GM23248 (cell line): ENCODE measurements around the gene IFIH1. TPM values are rescaled to one million over a fixed set of nuclear protein-coding genes. Genes with fewer than 3 reads are reported as not detected.

Experiments used
- DNase-seq: peaks from one replicate; pipeline ENCODE4 v3.0.0-alpha.2; 2015
- H2AFZ ChIP-seq: fragments of 200-600 bp; sonication (generic); 2 replicates; pipeline ENCODE4 v1.6.1; 2016; ENCODE audit warnings: antibody characterized with exemption
- H3F3A ChIP-seq: fragments of 200-600 bp; sonication (generic); 2 replicates; pipeline ENCODE4 v1.6.1; 2016; ENCODE audit warnings: mild to moderate bottlenecking, antibody characterized with exemption, mixed run types; ENCODE audit not compliant: insufficient read depth
- H3K27ac ChIP-seq: fragments of 200-600 bp; sonication (generic); 2 replicates; pipeline ENCODE4 v1.5.1; 2016; ENCODE audit warnings: mild to moderate bottlenecking
- H3K27me3 ChIP-seq: fragments of 200-600 bp; sonication (generic); replicated peaks from 2 replicates; pipeline ENCODE4 v1.6.1; 2016; ENCODE audit warnings: mild to moderate bottlenecking; ENCODE audit not compliant: insufficient read depth
- H3K36me3 ChIP-seq: fragments of 200-600 bp; sonication (generic); 2 replicates; pipeline ENCODE4 v1.6.1; 2016; ENCODE audit warnings: low read depth, mild to moderate bottlenecking
- H3K4me1 ChIP-seq: fragments of 200-600 bp; sonication (generic); 2 replicates; pipeline ENCODE4 v1.6.1; 2016; ENCODE audit warnings: mild to moderate bottlenecking; ENCODE audit not compliant: insufficient read depth
- H3K4me2 ChIP-seq: fragments of 200-600 bp; sonication (generic); one replicate; pipeline ENCODE4 v1.6.1; 2016; ENCODE audit warnings: mild to moderate bottlenecking; ENCODE audit not compliant: unreplicated experiment
- H3K4me3 ChIP-seq: fragments of 200-600 bp; sonication (generic); 2 replicates; pipeline ENCODE4 v1.5.1; 2016; ENCODE audit warnings: mild to moderate bottlenecking
- H3K79me2 ChIP-seq: fragments of 200-600 bp; sonication (generic); 2 replicates; pipeline ENCODE4 v1.6.1; 2016; ENCODE audit warnings: mild to moderate bottlenecking; ENCODE audit not compliant: insufficient read depth
- H3K9ac ChIP-seq: fragments of 200-600 bp; sonication (generic); 2 replicates; pipeline ENCODE4 v1.6.1; 2016; ENCODE audit warnings: mild to moderate bottlenecking
- H3K9me2 ChIP-seq: fragments of 200-600 bp; sonication (generic); 2 replicates; pipeline ENCODE4 v1.6.1; 2016; ENCODE audit warnings: mixed run types, mild to moderate bottlenecking, moderate library complexity; ENCODE audit not compliant: insufficient read depth
- H3K9me3 ChIP-seq: fragments of 200-600 bp; sonication (generic); one replicate; pipeline ENCODE4 v1.6.1; 2017; ENCODE audit warnings: low read depth
- H4K20me1 ChIP-seq: fragments of 200-600 bp; sonication (generic); 2 replicates; pipeline ENCODE4 v1.6.0; 2016; ENCODE audit not compliant: insufficient read depth
- EZH2 ChIP-seq: fragments of 200-600 bp; sonication (generic); IDR thresholded peaks from 2 replicates; pipeline ENCODE4 v1.6.1; 2018; ENCODE audit warnings: antibody characterized with exemption, mild to moderate bottlenecking; ENCODE audit not compliant: insufficient read depth, poor library complexity, severe bottlenecking
- EZH2phosphoT487 ChIP-seq: fragments of 200-600 bp; sonication (generic); IDR thresholded peaks from 2 replicates; pipeline ENCODE4 v1.6.1; 2018; ENCODE audit warnings: antibody characterized with exemption, moderate library complexity, mild to moderate bottlenecking, low read depth; ENCODE audit not compliant: insufficient read depth
- WGBS, 2 experiments: methylation state at CpG; one replicate each; pipeline ENCODE4 v1.1.6; 2015 to 2017; ENCODE audit warnings: low lambda C conversion rate in 2 of 2, low coverage in 1 of 2; ENCODE audit errors: missing lambda C conversion rate in 2 of 2; 5-methylcytosine and 5-hydroxymethylcytosine counted together
- in situ Hi-C: fragments of 300-500 bp; cut with MboI; formaldehyde crosslinking; loops from 2 replicates; pipeline ENCODE4 v1.15.0; 2020
- polyA plus RNA-seq: library from polyadenylated mRNA; unstranded; fragments of >200 nt; fragmentation: Nextera tagmentation; extraction: Ambion mirVana; gene quantifications from 2 replicates; pipeline ENCODE4 v1.2.1, GENCODE V29; 2016
- total RNA-seq: library from RNA; depleted of rRNA; stranded (reverse); fragments of >200 nt; shearing (Covaris generic); gene quantifications from 2 replicates; pipeline ENCODE4 v1.2.3, GENCODE V29; 2014

The IFIH1 gene
- total and polyA plus RNA-seq, 2 experiments from 2014 or later: 1.3 to 1.6 TPM

GRCh38 chr2:162277381-162277780, 41.1 kb downstream of the IFIH1 start:
- Histone ChIP-seq H3K36me3 (no peaks in the 10 kb centered on the region), H3F3A (0 out of 2 replicates have a peak, but pooled peaks cover under 1% of the 10 kb centered on the region), H2AFZ (no peak overlapping the region), H3K4me1 (peaks cover under 1% of the 10 kb centered on the region), H3K27ac (no peak overlapping the region), H3K9ac (no peak overlapping the region), H3K4me2 (no peak overlapping the region), H3K9me3 (no peaks in the 10 kb centered on the region), H3K9me2 (no peaks in the 10 kb centered on the region), H4K20me1 (no peaks in the 10 kb centered on the region), H3K27me3 (no peaks in the 10 kb centered on the region), H3K4me3 (no peak overlapping the region), H3K79me2 (no peaks in the 10 kb centered on the region)
- DNase-seq: no peak
- in situ Hi-C loops: no loop called here
- WGBS, 2 experiments: 96 to 98% methylated on average over 4 of the region's 4 CpGs
- TF ChIP-seq EZH2phosphoT487 (no peak), EZH2 (no peak)

- no peak overlapping the region for H3K27ac ChIP-seq
- H3K79me2 ChIP-seq: no peaks in the 10 kb centered on the region
- 90 to 91% methylated on average over 1 of the region's 1 CpG for WGBS, 2 experiments
- H3K9ac ChIP-seq: no peak overlapping the region
- H2AFZ ChIP-seq: no peak overlapping the region
- H3K9me2 ChIP-seq: no peaks in the 10 kb centered on the region
- in situ Hi-C loops: no loop called here
- no peak for DNase-seq
- no peaks in the 10 kb centered on the region for H3K36me3 ChIP-seq
- H3F3A ChIP-seq: no peaks in the 10 kb centered on the region
- no peaks in the 10 kb centered on the region for H3K27me3 ChIP-seq
- H3K9me3 ChIP-seq: no peaks in the 10 kb centered on the region
- H3K4me2 ChIP-seq: no peak overlapping the region
- no peak overlapping the region for H3K4me3 ChIP-seq
- TF ChIP-seq EZH2phosphoT487: no peak
- TF ChIP-seq EZH2: no peak
- no peaks in the 10 kb centered on the region for H4K20me1 ChIP-seq
- peaks cover 6% of the 10 kb centered on the region for H3K4me1 ChIP-seq
Observed at GRCh38 chr2:162267996-162268395, 50.5 kb downstream of the IFIH1 start.

GRCh38 chr2:162267496-162267895, 51.0 kb downstream of the IFIH1 start:
- no peaks in the 10 kb centered on the region for H3K9me2 ChIP-seq
- H2AFZ ChIP-seq: no peak overlapping the region
- no peak overlapping the region for H3K9ac ChIP-seq
- H3K4me1 ChIP-seq: peaks cover 6% of the 10 kb centered on the region
- no peaks in the 10 kb centered on the region for H4K20me1 ChIP-seq
- no peak overlapping the region for H3K4me3 ChIP-seq
- H3F3A ChIP-seq: no peaks in the 10 kb centered on the region
- in situ Hi-C loops: no loop called here
- no peak overlapping the region for H3K27ac ChIP-seq
- DNase-seq: no peak
- H3K9me3 ChIP-seq: no peaks in the 10 kb centered on the region
- no peaks in the 10 kb centered on the region for H3K36me3 ChIP-seq
- no peaks in the 10 kb centered on the region for H3K79me2 ChIP-seq
- H3K27me3 ChIP-seq: no peaks in the 10 kb centered on the region
- WGBS, 2 experiments: 79 to 88% methylated on average over 5 of the region's 5 CpGs
- TF ChIP-seq EZH2phosphoT487: no peak
- TF ChIP-seq EZH2: no peak
- no peak overlapping the region for H3K4me2 ChIP-seq

- Histone ChIP-seq H3K9ac (no peak overlapping the region), H3K9me2 (no peaks in the 10 kb centered on the region), H2AFZ (no peak overlapping the region), H3K4me1 (peaks cover 13% of the 10 kb centered on the region), H3K79me2 (no peaks in the 10 kb centered on the region), H3K27me3 (no peaks in the 10 kb centered on the region), H3K4me3 (no peak overlapping the region), H3F3A (peaks cover 7% of the 10 kb centered on the region), H3K4me2 (no peak overlapping the region), H3K9me3 (no peaks in the 10 kb centered on the region), H3K36me3 (no peaks in the 10 kb centered on the region), H4K20me1 (no peaks in the 10 kb centered on the region), H3K27ac (no peak overlapping the region)
- TF ChIP-seq EZH2phosphoT487 (no peak), EZH2 (no peak)
- whole genome bisulfite sequencing, 2 experiments: 92 to 94% methylated on average over 1 of the region's 1 CpG
- in situ Hi-C loops: no loop called here
- no peak for DNase-seq
Observed at GRCh38 chr2:162266460-162266760, 52.1 kb downstream of the IFIH1 start.
